Measurements from ENCODE around the gene CIDEC.
A peak's percentile ranks its signal among the peaks of the same experiment; 100 is the strongest.

Gene CIDEC

DNA sequence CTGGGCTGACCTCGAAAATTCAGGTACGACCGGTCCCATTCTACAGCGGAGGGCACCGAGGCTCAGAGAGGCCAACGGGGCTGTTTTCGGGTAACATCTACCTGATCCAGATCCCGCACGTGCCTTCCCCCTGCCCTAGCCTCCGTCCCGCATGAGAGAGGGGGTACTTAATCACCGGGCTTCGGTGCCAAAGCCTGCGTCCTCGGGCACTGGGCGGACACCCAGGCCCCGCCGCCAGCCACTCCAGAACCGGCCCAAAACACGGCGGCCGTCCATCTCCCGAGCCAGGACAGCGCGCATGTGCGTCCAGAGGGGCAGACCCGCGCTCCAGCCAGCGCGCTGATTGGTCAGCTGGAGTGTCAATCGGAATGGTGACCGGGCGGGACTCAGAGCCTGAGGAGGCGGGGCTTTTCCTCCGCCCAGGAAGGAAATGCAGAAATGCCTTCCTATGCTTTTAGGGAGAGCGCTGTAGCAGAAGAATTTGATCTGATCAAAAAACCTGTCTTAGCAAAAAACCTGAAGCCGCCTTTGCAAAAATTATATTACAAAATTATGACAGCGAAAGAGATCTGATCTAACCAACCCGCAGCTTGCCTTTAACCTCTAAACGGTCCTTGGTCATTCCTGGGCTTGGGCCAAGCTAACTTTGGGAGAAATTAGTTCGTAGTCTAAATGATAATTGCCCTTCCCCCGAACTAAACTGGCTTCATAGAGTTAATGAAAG is 36.2 kb downstream of the CIDEC start, which contains the start of gene RPUSD3 (continued):
- TF ChIP-seq, protein P1, sequence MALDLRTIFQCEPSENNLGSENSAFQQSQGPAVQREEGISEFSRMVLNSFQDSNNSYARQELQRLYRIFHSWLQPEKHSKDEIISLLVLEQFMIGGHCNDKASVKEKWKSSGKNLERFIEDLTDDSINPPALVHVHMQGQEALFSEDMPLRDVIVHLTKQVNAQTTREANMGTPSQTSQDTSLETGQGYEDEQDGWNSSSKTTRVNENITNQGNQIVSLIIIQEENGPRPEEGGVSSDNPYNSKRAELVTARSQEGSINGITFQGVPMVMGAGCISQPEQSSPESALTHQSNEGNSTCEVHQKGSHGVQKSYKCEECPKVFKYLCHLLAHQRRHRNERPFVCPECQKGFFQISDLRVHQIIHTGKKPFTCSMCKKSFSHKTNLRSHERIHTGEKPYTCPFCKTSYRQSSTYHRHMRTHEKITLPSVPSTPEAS (tag by site-specific recombination; IDR thresholded peaks at IDR 0.05) = no peak
- TF ChIP-seq EGR2 (tag by site-specific recombination; IDR thresholded peaks at IDR 0.05; ENCODE audit: low read depth) = no peak
- TF ChIP-seq ZNF223 (tag by site-specific recombination; IDR thresholded peaks at IDR 0.05) = no peak
- no peak for TF ChIP-seq ZNF76 (tag by site-specific recombination; IDR thresholded peaks at IDR 0.05; ENCODE audit: borderline replicate concordance, low read depth)
- TF ChIP-seq, protein P2, sequence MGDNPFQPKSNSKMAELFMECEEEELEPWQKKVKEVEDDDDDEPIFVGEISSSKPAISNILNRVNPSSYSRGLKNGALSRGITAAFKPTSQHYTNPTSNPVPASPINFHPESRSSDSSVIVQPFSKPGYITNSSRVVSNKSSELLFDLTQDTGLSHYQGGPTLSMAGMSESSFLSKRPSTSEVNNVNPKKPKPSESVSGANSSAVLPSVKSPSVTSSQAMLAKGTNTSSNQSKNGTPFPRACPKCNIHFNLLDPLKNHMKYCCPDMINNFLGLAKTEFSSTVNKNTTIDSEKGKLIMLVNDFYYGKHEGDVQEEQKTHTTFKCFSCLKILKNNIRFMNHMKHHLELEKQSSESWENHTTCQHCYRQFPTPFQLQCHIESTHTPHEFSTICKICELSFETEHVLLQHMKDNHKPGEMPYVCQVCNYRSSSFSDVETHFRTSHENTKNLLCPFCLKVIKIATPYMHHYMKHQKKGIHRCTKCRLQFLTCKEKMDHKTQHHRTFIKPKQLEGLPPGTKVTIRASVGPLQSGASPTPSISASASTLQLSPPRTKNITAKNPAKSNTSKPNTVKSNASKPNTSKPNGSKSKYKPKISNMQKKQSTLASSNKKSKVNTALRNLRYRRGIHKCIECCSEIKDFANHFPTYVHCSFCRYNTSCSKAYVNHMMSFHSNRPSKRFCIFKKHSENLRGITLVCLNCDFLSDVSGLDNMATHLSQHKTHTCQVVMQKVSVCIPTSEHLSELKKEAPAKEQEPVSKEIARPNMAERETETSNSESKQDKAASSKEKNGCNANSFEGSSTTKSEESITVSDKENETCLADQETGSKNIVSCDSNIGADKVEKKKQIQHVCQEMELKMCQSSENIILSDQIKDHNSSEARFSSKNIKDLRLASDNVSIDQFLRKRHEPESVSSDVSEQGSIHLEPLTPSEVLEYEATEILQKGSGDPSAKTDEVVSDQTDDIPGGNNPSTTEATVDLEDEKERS (tag by site-specific recombination; IDR thresholded peaks at IDR 0.05) = peak; percentile 35; the same call in 1 of the 2 replicates
- no peak for TF ChIP-seq ZNF555 (tag by site-specific recombination; conservative IDR thresholded peaks at IDR 0.05)
- no peak for TF ChIP-seq ZNF544 (tag by site-specific recombination; IDR thresholded peaks at IDR 0.05)
- TF ChIP-seq HOXA7 (CRISPR knock-in tag; IDR thresholded peaks at IDR 0.05; ENCODE audit: borderline replicate concordance) = no peak
- no peak for TF ChIP-seq TRIM28 (IDR thresholded peaks at IDR 0.05; ENCODE audit: borderline replicate concordance, low read length)
- TF ChIP-seq ZNF747 (tag by site-specific recombination; IDR thresholded peaks at IDR 0.05) = no peak
- TF ChIP-seq, protein P3, sequence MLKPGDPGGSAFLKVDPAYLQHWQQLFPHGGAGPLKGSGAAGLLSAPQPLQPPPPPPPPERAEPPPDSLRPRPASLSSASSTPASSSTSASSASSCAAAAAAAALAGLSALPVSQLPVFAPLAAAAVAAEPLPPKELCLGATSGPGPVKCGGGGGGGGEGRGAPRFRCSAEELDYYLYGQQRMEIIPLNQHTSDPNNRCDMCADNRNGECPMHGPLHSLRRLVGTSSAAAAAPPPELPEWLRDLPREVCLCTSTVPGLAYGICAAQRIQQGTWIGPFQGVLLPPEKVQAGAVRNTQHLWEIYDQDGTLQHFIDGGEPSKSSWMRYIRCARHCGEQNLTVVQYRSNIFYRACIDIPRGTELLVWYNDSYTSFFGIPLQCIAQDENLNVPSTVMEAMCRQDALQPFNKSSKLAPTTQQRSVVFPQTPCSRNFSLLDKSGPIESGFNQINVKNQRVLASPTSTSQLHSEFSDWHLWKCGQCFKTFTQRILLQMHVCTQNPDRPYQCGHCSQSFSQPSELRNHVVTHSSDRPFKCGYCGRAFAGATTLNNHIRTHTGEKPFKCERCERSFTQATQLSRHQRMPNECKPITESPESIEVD (tag by site-specific recombination; IDR thresholded peaks at IDR 0.05) = no peak
- TF ChIP-seq ZNF514 (tag by site-specific recombination; IDR thresholded peaks at IDR 0.05) = no peak
- TF ChIP-seq ZNF423 (tag by site-specific recombination; IDR thresholded peaks at IDR 0.05) = no peak
- TF ChIP-seq ZNF626 (tag by site-specific recombination; IDR thresholded peaks at IDR 0.05) = no peak
- no peak for TF ChIP-seq MZF1 (tag by site-specific recombination; IDR thresholded peaks at IDR 0.05; ENCODE audit: borderline replicate concordance)
- TF ChIP-seq, protein P4, sequence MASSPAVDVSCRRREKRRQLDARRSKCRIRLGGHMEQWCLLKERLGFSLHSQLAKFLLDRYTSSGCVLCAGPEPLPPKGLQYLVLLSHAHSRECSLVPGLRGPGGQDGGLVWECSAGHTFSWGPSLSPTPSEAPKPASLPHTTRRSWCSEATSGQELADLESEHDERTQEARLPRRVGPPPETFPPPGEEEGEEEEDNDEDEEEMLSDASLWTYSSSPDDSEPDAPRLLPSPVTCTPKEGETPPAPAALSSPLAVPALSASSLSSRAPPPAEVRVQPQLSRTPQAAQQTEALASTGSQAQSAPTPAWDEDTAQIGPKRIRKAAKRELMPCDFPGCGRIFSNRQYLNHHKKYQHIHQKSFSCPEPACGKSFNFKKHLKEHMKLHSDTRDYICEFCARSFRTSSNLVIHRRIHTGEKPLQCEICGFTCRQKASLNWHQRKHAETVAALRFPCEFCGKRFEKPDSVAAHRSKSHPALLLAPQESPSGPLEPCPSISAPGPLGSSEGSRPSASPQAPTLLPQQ (tag by site-specific recombination; IDR thresholded peaks at IDR 0.05) = peak; percentile 55; the same call in 1 of the 2 replicates
- peak; percentile 72; the same call in 1 of the 2 replicates for TF ChIP-seq ZNF324 (tag by site-specific recombination; IDR thresholded peaks at IDR 0.05)
- TF ChIP-seq, protein P5, sequence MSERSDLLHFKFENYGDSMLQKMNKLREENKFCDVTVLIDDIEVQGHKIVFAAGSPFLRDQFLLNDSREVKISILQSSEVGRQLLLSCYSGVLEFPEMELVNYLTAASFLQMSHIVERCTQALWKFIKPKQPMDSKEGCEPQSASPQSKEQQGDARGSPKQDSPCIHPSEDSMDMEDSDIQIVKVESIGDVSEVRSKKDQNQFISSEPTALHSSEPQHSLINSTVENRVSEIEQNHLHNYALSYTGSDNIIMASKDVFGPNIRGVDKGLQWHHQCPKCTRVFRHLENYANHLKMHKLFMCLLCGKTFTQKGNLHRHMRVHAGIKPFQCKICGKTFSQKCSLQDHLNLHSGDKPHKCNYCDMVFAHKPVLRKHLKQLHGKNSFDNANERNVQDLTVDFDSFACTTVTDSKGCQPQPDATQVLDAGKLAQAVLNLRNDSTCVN (tag by site-specific recombination; optimal IDR thresholded peaks at IDR 0.05) = peak; percentile 61
- no peak for TF ChIP-seq ZNF366 (tag by site-specific recombination; conservative IDR thresholded peaks at IDR 0.05)
- no peak for TF ChIP-seq ZNF610 (tag by site-specific recombination; IDR thresholded peaks at IDR 0.05; ENCODE audit: borderline replicate concordance)
- TF ChIP-seq ZNF501 (tag by site-specific recombination; IDR thresholded peaks at IDR 0.05) = peak; percentile 80
- no peak for TF ChIP-seq HOXC10 (CRISPR knock-in tag; IDR thresholded peaks at IDR 0.05)
- 0 out of 2 replicates have a peak, but pooled peaks have one; percentile 16 for TF ChIP-seq ZNF24 (tag by site-specific recombination; IDR thresholded peaks at IDR 0.05)
- TF ChIP-seq ZNF202 (tag by site-specific recombination; IDR thresholded peaks at IDR 0.05; ENCODE audit: borderline replicate concordance) = no peak
- TF ChIP-seq ZNF112 (tag by site-specific recombination; IDR thresholded peaks at IDR 0.05) = no peak
- TF ChIP-seq BCL11A (tag by site-specific recombination; IDR thresholded peaks at IDR 0.05; ENCODE audit: low read depth) = no peak
- TF ChIP-seq ZNF211 (tag by site-specific recombination; IDR thresholded peaks at IDR 0.05; ENCODE audit: low read depth) = no peak
- TF ChIP-seq ZNF248 (tag by site-specific recombination; IDR thresholded peaks at IDR 0.05) = no peak
- peak; percentile 26 for TF ChIP-seq ZBTB17 (tag by site-specific recombination; IDR thresholded peaks at IDR 0.05)
- TF ChIP-seq ZNF155 (tag by site-specific recombination; IDR thresholded peaks at IDR 0.05) = no peak
- 0 out of 2 replicates have a peak, but pooled peaks have one; percentile 39 for TF ChIP-seq ZNF184 (tag by site-specific recombination; IDR thresholded peaks at IDR 0.05)
- no peak for TF ChIP-seq ZNF521 (tag by site-specific recombination; IDR thresholded peaks at IDR 0.05)
- no peak for TF ChIP-seq SCRT2 (tag by site-specific recombination; IDR thresholded peaks at IDR 0.05)
- TF ChIP-seq SP7 (tag by site-specific recombination; IDR thresholded peaks at IDR 0.05) = peak; percentile 60
